H1 (cell line): ENCODE results near the gene CHD9NB. TPM values are rescaled to one million over a fixed set of nuclear protein-coding genes. Genes with fewer than 3 reads are reported as not detected.

Experiments used
- CTCF ChIA-PET: fragments of 300-600 bp; sonication (Branson Sonifier 250); formaldehyde crosslinking; loops from one replicate; lab custom pipeline; 2021; ENCODE audit not compliant: partially characterized antibody; lab: Charles Lee
- POLR2A ChIA-PET: fragments of 300-600 bp; sonication (Branson Sonifier 250); formaldehyde crosslinking; loops from one replicate; lab custom pipeline; 2021; ENCODE audit warnings: inconsistent platforms; ENCODE audit not compliant: partially characterized antibody; lab: Charles Lee
- DNase-seq, 2 experiments: peaks; one replicate each; pipeline versions ENCODE4 v3.0.0 to v3.0.0-alpha.2; 2010 to 2022; ENCODE audit warnings: low spot score in 2 of 2, low read depth in 1 of 2, mixed read lengths in 1 of 2
- FAIRE-seq: peaks from 2 replicates; lab custom pipeline; 2011; peaks lifted over from hg19 to GRCh38; lab: Jason Lieb, UNC
- H2AFZ ChIP-seq: 2 replicates; pipeline ENCODE4 v1.8.1; 2012; ENCODE audit warnings: low read length, inconsistent platforms
- H2AK5ac ChIP-seq: 2 replicates; pipeline ENCODE4 v1.6.1; 2013; ENCODE audit warnings: low read depth, low read length
- H2BK120ac ChIP-seq: replicated peaks from 2 replicates; pipeline ENCODE3; 2013; ENCODE audit warnings: low read depth, low read length, inconsistent platforms
- H2BK12ac ChIP-seq: 2 replicates; pipeline ENCODE4 v1.6.1; 2013; ENCODE audit warnings: low read depth, low read length
- H2BK15ac ChIP-seq: 2 replicates; pipeline ENCODE4 v1.6.1; 2013; ENCODE audit warnings: low read length
- H2BK20ac ChIP-seq: 2 replicates; pipeline ENCODE4 v1.6.1; 2013; ENCODE audit warnings: low read length
- H2BK5ac ChIP-seq: 2 replicates; pipeline ENCODE4 v1.6.1; 2013; ENCODE audit warnings: low read depth, low read length
- H3K14ac ChIP-seq: 2 replicates; pipeline ENCODE4 v1.6.1; 2013; ENCODE audit warnings: inconsistent platforms; ENCODE audit not compliant: insufficient read length
- H3K18ac ChIP-seq: 2 replicates; pipeline ENCODE4 v1.6.1; 2013; ENCODE audit warnings: low read length; ENCODE audit errors: extremely low read depth
- H3K23ac ChIP-seq: 2 replicates; pipeline ENCODE4 v1.6.1; 2013; ENCODE audit warnings: inconsistent platforms; ENCODE audit not compliant: insufficient read length
- H3K23me2 ChIP-seq: 2 replicates; pipeline ENCODE4 v1.6.1; 2013; ENCODE audit warnings: low read depth, low read length
- H3K27ac ChIP-seq: 2 replicates; pipeline ENCODE4 v1.6.1; 2011; ENCODE audit warnings: low read depth, low read length, inconsistent platforms
- H3K27me3 ChIP-seq, 4 experiments: replicated peaks in 1 of 4; 1 replicate in 1 of 4; 2 replicates in 3 of 4; pipeline versions ENCODE4 v1.6.1 to v1.8.1; 2011 to 2013; ENCODE audit warnings: low read length in 3 of 4, mild to moderate bottlenecking in 3 of 4, inconsistent platforms in 2 of 4, mixed read lengths in 2 of 4, moderate library complexity in 1 of 4; ENCODE audit not compliant: control insufficient read depth in 3 of 4, insufficient read depth in 3 of 4; ENCODE audit errors: extremely low read depth in 1 of 4
- H3K36me3 ChIP-seq, 4 experiments: 2 replicates each; pipeline versions ENCODE4 v1.6.1 to v1.8.1; 2011 to 2013; ENCODE audit warnings: mild to moderate bottlenecking in 4 of 4, low read length in 3 of 4, moderate library complexity in 2 of 4, control low read depth in 1 of 4, inconsistent platforms in 1 of 4; ENCODE audit not compliant: insufficient read depth in 4 of 4, control insufficient read depth in 2 of 4
- H3K4ac ChIP-seq: replicated peaks from 2 replicates; pipeline ENCODE3; 2013; ENCODE audit warnings: low read length, low read depth, mixed read lengths, inconsistent platforms; ENCODE audit not compliant: insufficient read length
- H3K4me1 ChIP-seq, 4 experiments: replicated peaks in 1 of 4; 1 replicate in 1 of 4; 2 replicates in 3 of 4; pipeline versions ENCODE4 v1.6.1 to v1.8.1; 2011 to 2013; ENCODE audit warnings: low read length in 3 of 4, inconsistent platforms in 2 of 4, mixed read lengths in 1 of 4; ENCODE audit not compliant: insufficient read depth in 4 of 4, control insufficient read depth in 3 of 4
- H3K4me2 ChIP-seq, 2 experiments: 2 replicates each; pipeline versions ENCODE4 v1.6.1 to v1.8.1; 2011 to 2013; ENCODE audit warnings: low read depth in 2 of 2, low read length in 2 of 2, control low read depth in 1 of 2, inconsistent platforms in 1 of 2, mild to moderate bottlenecking in 1 of 2; ENCODE audit not compliant: insufficient read depth in 1 of 2
- H3K4me3 ChIP-seq, 4 experiments: fragments of 200-600, 300-600 bp in 1 of 4; sonication (generic), shearing (Covaris generic), sonication (Bioruptor Twin) in 1 of 4; 2 replicates each; pipeline versions ENCODE4 v1.5.1 to v1.8.1; 2011 to 2016; ENCODE audit warnings: low read length in 4 of 4, low read depth in 3 of 4, control low read depth in 2 of 4, inconsistent platforms in 2 of 4, mild to moderate bottlenecking in 2 of 4, mixed read lengths in 1 of 4, moderate library complexity in 1 of 4; ENCODE audit not compliant: insufficient read depth in 2 of 4; ENCODE audit errors: extremely low read depth in 1 of 4
- H3K56ac ChIP-seq: replicated peaks from 2 replicates; pipeline ENCODE3; 2013; ENCODE audit warnings: low read depth, mild to moderate bottlenecking, mixed read lengths, low read length, inconsistent platforms; ENCODE audit not compliant: insufficient read length
- H3K79me1 ChIP-seq: 2 replicates; pipeline ENCODE4 v1.6.1; 2013; ENCODE audit warnings: low read depth, low read length, control low read depth
- H3K79me2 ChIP-seq, 2 experiments: 2 replicates each; pipeline versions ENCODE4 v1.6.1 to v1.8.1; 2012 to 2013; ENCODE audit warnings: low read length in 2 of 2, mild to moderate bottlenecking in 2 of 2, inconsistent platforms in 1 of 2; ENCODE audit not compliant: insufficient read depth in 2 of 2, control insufficient read depth in 1 of 2
- H3K9ac ChIP-seq, 4 experiments: replicated peaks in 1 of 4; 1 replicate in 1 of 4; 2 replicates in 3 of 4; pipeline versions ENCODE4 v1.6.1 to v1.8.1; 2011 to 2013; ENCODE audit warnings: low read depth in 3 of 4, low read length in 3 of 4, control low read depth in 2 of 4, mild to moderate bottlenecking in 2 of 4, moderate library complexity in 2 of 4, inconsistent platforms in 1 of 4; ENCODE audit errors: extremely low read depth in 1 of 4
- H3K9me3 ChIP-seq, 2 experiments: 2 replicates each; pipeline versions ENCODE4 v1.6.1 to v1.8.1; 2012 to 2013; ENCODE audit warnings: mild to moderate bottlenecking in 2 of 2, moderate library complexity in 2 of 2, control low read depth in 1 of 2, inconsistent platforms in 1 of 2, low read depth in 1 of 2, low read length in 1 of 2, mixed read lengths in 1 of 2; ENCODE audit not compliant: insufficient read depth in 2 of 2
- H4K20me1 ChIP-seq, 2 experiments: replicated peaks in 1 of 2; 2 replicates each; pipeline versions ENCODE3 to v1.8.1; 2011 to 2013; ENCODE audit warnings: inconsistent platforms in 2 of 2, low read length in 2 of 2, mild to moderate bottlenecking in 1 of 2; ENCODE audit not compliant: insufficient read depth in 2 of 2, control insufficient read depth in 1 of 2
- H4K5ac ChIP-seq: 2 replicates; pipeline ENCODE4 v1.6.1; 2013; ENCODE audit warnings: low read length, low read depth, mixed read lengths, inconsistent platforms; ENCODE audit not compliant: insufficient read length
- H4K8ac ChIP-seq: 2 replicates; pipeline ENCODE4 v1.8.0; 2013; ENCODE audit warnings: mild to moderate bottlenecking, moderate library complexity, low read length, inconsistent platforms; ENCODE audit not compliant: insufficient read depth; ENCODE audit errors: extremely low read depth
- H4K91ac ChIP-seq: replicated peaks from 2 replicates; pipeline ENCODE3; 2013; ENCODE audit warnings: low read length, mixed read lengths, inconsistent platforms; ENCODE audit not compliant: insufficient read length
- CTCF ChIP-seq, 3 experiments: IDR thresholded peaks; 1 replicate in 2 of 3; 2 replicates in 1 of 3; pipeline versions ENCODE4 v1.5.1 to v1.6.1; 2011; ENCODE audit warnings: low read length in 3 of 3, mild to moderate bottlenecking in 3 of 3, inconsistent platforms in 2 of 3, low read depth in 1 of 3, moderate library complexity in 1 of 3; ENCODE audit not compliant: insufficient read depth in 1 of 3; ENCODE audit errors: control extremely low read depth in 1 of 3
- RAD21 ChIP-seq, 2 experiments: IDR thresholded peaks in 1 of 2; conservative IDR thresholded peaks in 1 of 2; 2 replicates each; pipeline ENCODE4 v1.6.1; 2011; ENCODE audit warnings: low read depth in 2 of 2, low read length in 2 of 2, improper control_type of control experiment in 1 of 2, inconsistent platforms in 1 of 2, mild to moderate bottlenecking in 1 of 2, moderate library complexity in 1 of 2
- SIRT6 ChIP-seq: IDR thresholded peaks from one replicate; pipeline ENCODE4 v1.7.1; 2012; ENCODE audit warnings: low read length, inconsistent platforms
- WGBS, 2 experiments: shearing (Covaris generic) in 1 of 2; methylation state at CpG; one replicate each; pipeline versions ENCODE4 v1.1.6 to v1.1.7; 2013 to 2015; ENCODE audit warnings: low lambda C conversion rate in 2 of 2, mixed read lengths in 2 of 2, inconsistent platforms in 1 of 2, low coverage in 1 of 2, missing lambda C conversion rate in 1 of 2; ENCODE audit not compliant: insufficient replicate concordance in 2 of 2, insufficient coverage in 1 of 2, insufficient read length in 1 of 2; ENCODE audit errors: extremely low coverage in 1 of 2, missing lambda C conversion rate in 1 of 2; 5-methylcytosine and 5-hydroxymethylcytosine counted together
- polyA plus RNA-seq, 7 experiments: library from polyadenylated mRNA; depleted of rRNA in 3 of 7; stranded (reverse) in 5 of 7; unstranded in 2 of 7; fragments of >200 nt in 5 of 7; fragments of 200-250 nt in 2 of 7; gene quantifications; 1 replicate in 5 of 7; 2 replicates in 1 of 7; 4 replicates in 1 of 7; pipeline versions ENCODE4 v1.2.1 to v1.2.3, GENCODE V29; 2011 to 2013; ENCODE audit warnings: missing spikeins in 2 of 7, mixed read lengths in 2 of 7
- total RNA-seq: library from RNA; stranded (reverse); fragmentation: NEBNext Ultra II Directional; extraction: Animal tissue kit (Norgen Biotek cat#: 25700); gene quantifications from 2 replicates; pipeline ENCODE4 v1.2.1, GENCODE V29; 2021

CHD9NB gene
- total and polyA plus RNA-seq, 2 of the 8 experiments (the other 6 are each of a cell fraction or from before 2014, with no cell fraction given), result 4.5 to 5.9 TPM

DNA sequence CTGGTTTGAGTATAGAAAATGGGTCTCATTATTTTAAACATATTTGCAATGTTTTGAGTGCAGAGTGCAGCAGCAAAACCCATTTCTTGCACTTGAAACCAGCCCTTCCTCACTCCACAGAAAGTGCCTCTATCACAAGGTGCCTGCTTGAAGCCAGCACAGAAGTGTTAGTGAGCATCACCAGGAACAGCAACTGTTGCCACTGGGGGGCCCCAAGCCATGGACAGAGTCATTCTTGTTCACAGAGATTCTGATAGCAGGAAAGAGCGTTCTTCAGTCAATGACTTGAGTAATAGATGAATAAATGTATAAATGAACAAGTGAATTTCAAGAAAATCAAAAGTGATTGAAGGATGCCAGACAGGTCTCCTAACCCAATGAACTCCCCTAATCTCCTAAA lies 45.6 kb downstream of the CHD9NB start:
- no peak overlapping the region for H3K56ac ChIP-seq
- no peak overlapping the region for H4K5ac ChIP-seq
- no peak for FAIRE-seq
- H3K4me1 ChIP-seq, result no peaks in the 10 kb centered on the region
- peak; percentile 9 to 31 (median 25); a peak in 2 of 4 replicates for TF ChIP-seq CTCF (IDR thresholded peaks at IDR 0.05; ENCODE audit: control extremely low read depth in 1 of 3, insufficient read depth in 1 of 3, low read depth in 1 of 3, low read length in 3 of 3)
- no peak for TF ChIP-seq SIRT6
- peak in 1 of 2 experiments; percentile 32; a peak in 1 of 4 replicates for TF ChIP-seq RAD21 (IDR thresholded peaks at IDR 0.05 in 1 of 2, conservative IDR thresholded peaks at IDR 0.05 in 1 of 2; ENCODE audit: low read depth in 2 of 2, low read length in 2 of 2)
- no peak overlapping the region for H3K23ac ChIP-seq
- no peak overlapping the region for H2AK5ac ChIP-seq
- H2BK5ac ChIP-seq, result no peak overlapping the region
- H2AFZ ChIP-seq, result no peak overlapping the region
- no peak overlapping the region for H3K4me3 ChIP-seq
- H3K27me3 ChIP-seq, result no peaks in the 10 kb centered on the region
- H3K9ac ChIP-seq, result no peak overlapping the region
- no peak overlapping the region for H3K18ac ChIP-seq
- H3K79me1 ChIP-seq, result no peaks in the 10 kb centered on the region
- no peak overlapping the region for H2BK20ac ChIP-seq
- no peak overlapping the region for H3K27ac ChIP-seq
- H4K91ac ChIP-seq, result no peak overlapping the region
- H2BK15ac ChIP-seq, result no peak overlapping the region
- H3K36me3 ChIP-seq, result no peaks in the 10 kb centered on the region
- no peaks in the 10 kb centered on the region for H4K20me1 ChIP-seq
- 96% methylated on average over 1 of the region's 1 CpG; no CpG with 5 or more reads in 1 of the 2 experiments for WGBS, 2 experiments
- POLR2A ChIA-PET, result no interaction called here
- H2BK12ac ChIP-seq, result no peak overlapping the region
- CTCF ChIA-PET, result no interaction called here
- H3K79me2 ChIP-seq, result no peaks in the 10 kb centered on the region
- peaks cover 1% of the 10 kb centered on the region; the same call in 1 of the 2 replicates for H3K23me2 ChIP-seq
- no peak overlapping the region for H4K8ac ChIP-seq
- no peaks in the 10 kb centered on the region for H3K9me3 ChIP-seq
- DNase-seq, result no peak
- no peak overlapping the region for H3K4me2 ChIP-seq
- H2BK120ac ChIP-seq, result no peak overlapping the region
- no peak overlapping the region for H3K4ac ChIP-seq
- H3K14ac ChIP-seq, result no peak overlapping the region
